H1 (cell line): ENCODE results near the gene ARHGEF7. TPM values are rescaled to one million over a fixed set of nuclear protein-coding genes. Genes with fewer than 3 reads are reported as not detected.

ENCODE experiments used
- BRCA1 ChIP-seq: IDR thresholded peaks from 2 replicates; pipeline ENCODE4 v1.6.1; 2012; ENCODE audit warnings: low read depth, low read length, improper control_type of control experiment
- EP300 ChIP-seq, 2 experiments: IDR thresholded peaks; 1 replicate in 1 of 2; 2 replicates in 1 of 2; pipeline ENCODE4 v1.6.1; 2011 to 2012; ENCODE audit warnings: low read depth in 2 of 2, low read length in 2 of 2, mild to moderate bottlenecking in 2 of 2, borderline replicate concordance in 1 of 2, inconsistent platforms in 1 of 2, moderate library complexity in 1 of 2
- SIRT6 ChIP-seq: IDR thresholded peaks from one replicate; pipeline ENCODE4 v1.7.1; 2012; ENCODE audit warnings: low read length, inconsistent platforms
- polyA plus RNA-seq, 7 experiments: library from polyadenylated mRNA; depleted of rRNA in 3 of 7; stranded (reverse) in 5 of 7; unstranded in 2 of 7; fragments of >200 nt in 5 of 7; fragments of 200-250 nt in 2 of 7; gene quantifications; 1 replicate in 5 of 7; 2 replicates in 1 of 7; 4 replicates in 1 of 7; pipeline versions ENCODE4 v1.2.1 to v1.2.3, GENCODE V29; 2011 to 2013; ENCODE audit warnings: missing spikeins in 2 of 7, mixed read lengths in 2 of 7
- total RNA-seq: library from RNA; stranded (reverse); fragmentation: NEBNext Ultra II Directional; extraction: Animal tissue kit (Norgen Biotek cat#: 25700); gene quantifications from 2 replicates; pipeline ENCODE4 v1.2.1, GENCODE V29; 2021
- TF ChIP-seq, protein P1 (sequence below): fragments of 300-600 bp; sonication (generic); IDR thresholded peaks from 2 replicates; pipeline ENCODE4 v1.7.1; 2012; ENCODE audit warnings: low read length, moderate library complexity, mild to moderate bottlenecking, inconsistent platforms; ENCODE audit not compliant: insufficient replicate concordance

ARHGEF7 gene
- total and polyA plus RNA-seq, 2 of the 8 experiments (the other 6 are each of a cell fraction or from before 2014, with no cell fraction given) = 26.2 to 56.5 TPM

DNA sequence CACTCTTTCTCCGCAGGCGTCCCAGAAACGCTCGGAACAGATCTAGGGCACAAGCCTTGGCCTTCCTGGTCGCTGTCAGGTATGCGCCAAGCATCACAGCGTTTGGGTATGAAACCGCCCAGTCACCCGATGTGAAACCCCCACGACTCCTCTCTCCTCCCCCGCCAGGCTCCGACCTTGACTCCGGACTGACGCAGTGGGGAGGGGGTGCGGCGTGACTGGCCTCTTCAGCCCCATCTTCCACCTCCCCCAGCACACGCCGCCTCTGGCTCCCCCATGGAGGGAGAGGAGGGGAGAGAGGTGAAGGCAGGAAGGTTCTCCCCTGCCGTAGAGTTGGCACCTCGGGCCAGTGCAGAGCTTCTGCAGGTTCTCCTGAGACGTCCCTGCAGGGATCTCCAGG lies 22.0 kb upstream of the ARHGEF7 start (continued):
- TF ChIP-seq, protein P1, sequence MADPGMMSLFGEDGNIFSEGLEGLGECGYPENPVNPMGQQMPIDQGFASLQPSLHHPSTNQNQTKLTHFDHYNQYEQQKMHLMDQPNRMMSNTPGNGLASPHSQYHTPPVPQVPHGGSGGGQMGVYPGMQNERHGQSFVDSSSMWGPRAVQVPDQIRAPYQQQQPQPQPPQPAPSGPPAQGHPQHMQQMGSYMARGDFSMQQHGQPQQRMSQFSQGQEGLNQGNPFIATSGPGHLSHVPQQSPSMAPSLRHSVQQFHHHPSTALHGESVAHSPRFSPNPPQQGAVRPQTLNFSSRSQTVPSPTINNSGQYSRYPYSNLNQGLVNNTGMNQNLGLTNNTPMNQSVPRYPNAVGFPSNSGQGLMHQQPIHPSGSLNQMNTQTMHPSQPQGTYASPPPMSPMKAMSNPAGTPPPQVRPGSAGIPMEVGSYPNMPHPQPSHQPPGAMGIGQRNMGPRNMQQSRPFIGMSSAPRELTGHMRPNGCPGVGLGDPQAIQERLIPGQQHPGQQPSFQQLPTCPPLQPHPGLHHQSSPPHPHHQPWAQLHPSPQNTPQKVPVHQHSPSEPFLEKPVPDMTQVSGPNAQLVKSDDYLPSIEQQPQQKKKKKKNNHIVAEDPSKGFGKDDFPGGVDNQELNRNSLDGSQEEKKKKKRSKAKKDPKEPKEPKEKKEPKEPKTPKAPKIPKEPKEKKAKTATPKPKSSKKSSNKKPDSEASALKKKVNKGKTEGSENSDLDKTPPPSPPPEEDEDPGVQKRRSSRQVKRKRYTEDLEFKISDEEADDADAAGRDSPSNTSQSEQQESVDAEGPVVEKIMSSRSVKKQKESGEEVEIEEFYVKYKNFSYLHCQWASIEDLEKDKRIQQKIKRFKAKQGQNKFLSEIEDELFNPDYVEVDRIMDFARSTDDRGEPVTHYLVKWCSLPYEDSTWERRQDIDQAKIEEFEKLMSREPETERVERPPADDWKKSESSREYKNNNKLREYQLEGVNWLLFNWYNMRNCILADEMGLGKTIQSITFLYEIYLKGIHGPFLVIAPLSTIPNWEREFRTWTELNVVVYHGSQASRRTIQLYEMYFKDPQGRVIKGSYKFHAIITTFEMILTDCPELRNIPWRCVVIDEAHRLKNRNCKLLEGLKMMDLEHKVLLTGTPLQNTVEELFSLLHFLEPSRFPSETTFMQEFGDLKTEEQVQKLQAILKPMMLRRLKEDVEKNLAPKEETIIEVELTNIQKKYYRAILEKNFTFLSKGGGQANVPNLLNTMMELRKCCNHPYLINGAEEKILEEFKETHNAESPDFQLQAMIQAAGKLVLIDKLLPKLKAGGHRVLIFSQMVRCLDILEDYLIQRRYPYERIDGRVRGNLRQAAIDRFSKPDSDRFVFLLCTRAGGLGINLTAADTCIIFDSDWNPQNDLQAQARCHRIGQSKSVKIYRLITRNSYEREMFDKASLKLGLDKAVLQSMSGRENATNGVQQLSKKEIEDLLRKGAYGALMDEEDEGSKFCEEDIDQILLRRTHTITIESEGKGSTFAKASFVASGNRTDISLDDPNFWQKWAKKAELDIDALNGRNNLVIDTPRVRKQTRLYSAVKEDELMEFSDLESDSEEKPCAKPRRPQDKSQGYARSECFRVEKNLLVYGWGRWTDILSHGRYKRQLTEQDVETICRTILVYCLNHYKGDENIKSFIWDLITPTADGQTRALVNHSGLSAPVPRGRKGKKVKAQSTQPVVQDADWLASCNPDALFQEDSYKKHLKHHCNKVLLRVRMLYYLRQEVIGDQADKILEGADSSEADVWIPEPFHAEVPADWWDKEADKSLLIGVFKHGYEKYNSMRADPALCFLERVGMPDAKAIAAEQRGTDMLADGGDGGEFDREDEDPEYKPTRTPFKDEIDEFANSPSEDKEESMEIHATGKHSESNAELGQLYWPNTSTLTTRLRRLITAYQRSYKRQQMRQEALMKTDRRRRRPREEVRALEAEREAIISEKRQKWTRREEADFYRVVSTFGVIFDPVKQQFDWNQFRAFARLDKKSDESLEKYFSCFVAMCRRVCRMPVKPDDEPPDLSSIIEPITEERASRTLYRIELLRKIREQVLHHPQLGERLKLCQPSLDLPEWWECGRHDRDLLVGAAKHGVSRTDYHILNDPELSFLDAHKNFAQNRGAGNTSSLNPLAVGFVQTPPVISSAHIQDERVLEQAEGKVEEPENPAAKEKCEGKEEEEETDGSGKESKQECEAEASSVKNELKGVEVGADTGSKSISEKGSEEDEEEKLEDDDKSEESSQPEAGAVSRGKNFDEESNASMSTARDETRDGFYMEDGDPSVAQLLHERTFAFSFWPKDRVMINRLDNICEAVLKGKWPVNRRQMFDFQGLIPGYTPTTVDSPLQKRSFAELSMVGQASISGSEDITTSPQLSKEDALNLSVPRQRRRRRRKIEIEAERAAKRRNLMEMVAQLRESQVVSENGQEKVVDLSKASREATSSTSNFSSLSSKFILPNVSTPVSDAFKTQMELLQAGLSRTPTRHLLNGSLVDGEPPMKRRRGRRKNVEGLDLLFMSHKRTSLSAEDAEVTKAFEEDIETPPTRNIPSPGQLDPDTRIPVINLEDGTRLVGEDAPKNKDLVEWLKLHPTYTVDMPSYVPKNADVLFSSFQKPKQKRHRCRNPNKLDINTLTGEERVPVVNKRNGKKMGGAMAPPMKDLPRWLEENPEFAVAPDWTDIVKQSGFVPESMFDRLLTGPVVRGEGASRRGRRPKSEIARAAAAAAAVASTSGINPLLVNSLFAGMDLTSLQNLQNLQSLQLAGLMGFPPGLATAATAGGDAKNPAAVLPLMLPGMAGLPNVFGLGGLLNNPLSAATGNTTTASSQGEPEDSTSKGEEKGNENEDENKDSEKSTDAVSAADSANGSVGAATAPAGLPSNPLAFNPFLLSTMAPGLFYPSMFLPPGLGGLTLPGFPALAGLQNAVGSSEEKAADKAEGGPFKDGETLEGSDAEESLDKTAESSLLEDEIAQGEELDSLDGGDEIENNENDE = no peak
- no peak for TF ChIP-seq BRCA1
- TF ChIP-seq EP300 (IDR thresholded peaks at IDR 0.05; ENCODE audit: borderline replicate concordance in 1 of 2, low read depth in 2 of 2, low read length in 2 of 2) = no peak
- no peak for TF ChIP-seq SIRT6
